ENCODE data around the gene SDSL. TPM values are rescaled to one million over a fixed set of nuclear protein-coding genes. Genes with fewer than 3 reads are reported as not detected.
A peak's percentile ranks its signal among the peaks of the same experiment; 100 is the strongest.

The SDSL gene
- total and polyA plus RNA-seq, 2 of the 13 experiments (the other 11 are each of a cell fraction or from before 2014, with no cell fraction given): 1.2 to 1.7 TPM

GRCh38 chr12:113391650-113392337, 30.4 kb upstream of the SDSL start:
- 0 out of 5 replicates have a peak, but pooled peaks cover 0 to under 1% of the 10 kb centered on the region in 2 experiments for H3K27me3 ChIP-seq (ENCODE audit: control insufficient read depth in 1 of 2, insufficient read depth in 2 of 2, low read length in 2 of 2)
- H3K9me3 ChIP-seq (ENCODE audit: low read length): no peaks in the 10 kb centered on the region
- CTCF ChIA-PET (ENCODE audit: low intra/inter-chr PET ratio, low total read pairs): no interaction called here
- ATAC-seq (no peak), FAIRE-seq (no peak), DNase-seq (ENCODE audit: low spot score) (no peak)
- no peaks in the 10 kb centered on the region; the same call in 1 of the 2 replicates for H4K20me1 ChIP-seq (ENCODE audit: insufficient read depth, low read length)
- H3K9ac ChIP-seq (ENCODE audit: insufficient read depth, low read depth, low read length): no peak overlapping the region
- BruUV-seq (replicated peaks): no TSS peak
- no peaks in the 10 kb centered on the region for H3K79me2 ChIP-seq (ENCODE audit: insufficient read depth, low read length)
- no peak overlapping the region for H3K4me3 ChIP-seq (replicated peaks in 1 of 3; ENCODE audit: insufficient read depth in 1 of 3, low read depth in 2 of 3, low read length in 3 of 3)
- 0 out of 2 replicates have a peak, but pooled peaks cover 9% of the 10 kb centered on the region for H3K4me1 ChIP-seq (ENCODE audit: insufficient read depth, low read length)
- POLR2A ChIA-PET: no interaction called here
- WGBS (ENCODE audit: low lambda C conversion rate): 83% methylated on average over 9 of the region's 9 CpGs
- TF ChIP-seq PHF5A (CRISPR knock-in tag; IDR thresholded peaks at IDR 0.05; ENCODE audit: low read depth, unreplicated experiment) (no peak), RAD21 (CRISPR knock-in tag; IDR thresholded peaks at IDR 0.05) (no peak), PHF21A (CRISPR knock-in tag; IDR thresholded peaks at IDR 0.05) (no peak), ZNF773 (CRISPR knock-in tag; IDR thresholded peaks at IDR 0.05; ENCODE audit: borderline replicate concordance) (no peak), GPN1 (CRISPR knock-in tag; IDR thresholded peaks at IDR 0.05; ENCODE audit: borderline replicate concordance) (no peak), SIN3A (IDR thresholded peaks at IDR 0.05; ENCODE audit: borderline replicate concordance, low read depth, low read length) (no peak)
- H3K4me2 ChIP-seq (ENCODE audit: low read depth, low read length): no peak overlapping the region
- H3K27ac ChIP-seq (ENCODE audit: extremely low read length, insufficient read depth, low read length): no peak overlapping the region
- intact Hi-C loops (cut with micrococcal nuclease; ENCODE audit: unreplicated experiment) (no loop called here), in situ Hi-C loops (cut with HindIII; ENCODE audit: extremely low pct_ligation_motif_present, low pct_unique_long_range_greater_than_20kb) (no loop called here)
- H3K36me3 ChIP-seq (replicated peaks in 1 of 2; ENCODE audit: control insufficient read depth in 1 of 2, insufficient read depth in 2 of 2, low read length in 2 of 2): 0 out of 5 replicates have a peak, but pooled peaks cover under 1 to 1% of the 10 kb centered on the region in 2 experiments
- H2AFZ ChIP-seq (ENCODE audit: low read length): no peak overlapping the region

GRCh38 chr12:113392520-113392919, 29.7 kb upstream of the SDSL start:
- H2AFZ ChIP-seq (ENCODE audit: low read length): no peak overlapping the region
- POLR2A ChIA-PET: no interaction called here
- CTCF ChIA-PET (ENCODE audit: low intra/inter-chr PET ratio, low total read pairs): no interaction called here
- no peaks in the 10 kb centered on the region; the same call in 1 of the 2 replicates for H4K20me1 ChIP-seq (ENCODE audit: insufficient read depth, low read length)
- H3K4me2 ChIP-seq (ENCODE audit: low read depth, low read length): no peak overlapping the region
- in situ Hi-C loops (cut with HindIII; ENCODE audit: extremely low pct_ligation_motif_present, low pct_unique_long_range_greater_than_20kb): no loop called here
- ATAC-seq: no peak; the same call in 2 of the 3 replicates
- DNase-seq (ENCODE audit: low spot score): no peak
- no TSS peak for BruUV-seq (replicated peaks)
- TF ChIP-seq MYNN (CRISPR knock-in tag; IDR thresholded peaks at IDR 0.05; ENCODE audit: low read depth) (no peak), ZNF333 (CRISPR knock-in tag; IDR thresholded peaks at IDR 0.05; ENCODE audit: borderline replicate concordance) (no peak), ZNF558 (CRISPR knock-in tag; IDR thresholded peaks at IDR 0.05; ENCODE audit: borderline replicate concordance) (0 out of 2 replicates have a peak, but pooled peaks have one; percentile 28), SCMH1 (CRISPR knock-in tag; IDR thresholded peaks at IDR 0.05; ENCODE audit: borderline replicate concordance) (no peak)
- WGBS (ENCODE audit: low lambda C conversion rate): 66% methylated on average over 2 of the region's 7 CpGs
- H3K27ac ChIP-seq (ENCODE audit: extremely low read length, insufficient read depth, low read length): no peak overlapping the region
- 0 out of 2 replicates have a peak, but pooled peaks cover 9% of the 10 kb centered on the region for H3K4me1 ChIP-seq (ENCODE audit: insufficient read depth, low read length)
- H3K9ac ChIP-seq (ENCODE audit: insufficient read depth, low read depth, low read length): no peak overlapping the region
- H3K36me3 ChIP-seq (replicated peaks in 1 of 2; ENCODE audit: control insufficient read depth in 1 of 2, insufficient read depth in 2 of 2, low read length in 2 of 2): 0 out of 5 replicates have a peak, but pooled peaks cover 0 to 1% of the 10 kb centered on the region in 2 experiments
- no peaks in the 10 kb centered on the region for H3K79me2 ChIP-seq (ENCODE audit: insufficient read depth, low read length)
- peaks cover under 1 to 3% of the 10 kb centered on the region in 2 experiments; a peak in 1 of 5 replicates for H3K27me3 ChIP-seq (ENCODE audit: control insufficient read depth in 1 of 2, insufficient read depth in 2 of 2, low read length in 2 of 2)
- H3K4me3 ChIP-seq (replicated peaks in 1 of 3; ENCODE audit: insufficient read depth in 1 of 3, low read depth in 2 of 3, low read length in 3 of 3): no peak overlapping the region
- FAIRE-seq: no peak
- intact Hi-C loops (cut with micrococcal nuclease; ENCODE audit: unreplicated experiment): no loop called here
- no peaks in the 10 kb centered on the region for H3K9me3 ChIP-seq (ENCODE audit: low read length)
